Stimulated activated CD4-positive, alpha-beta T cell treated with anti-CD3 and anti-CD28 coated beads, TNF-alpha, amount 100 ng/mL, for 48 hours (primary cell): ENCODE measurements around the gene CNPPD1.

Experiments used
- DNase-seq, 3 donors: peaks; one replicate each; pipeline ENCODE4 v3.0.0-alpha.2; 2020; ENCODE audit warnings: low read depth in 3 of 3

The CNPPD1 gene

GRCh38 chr2:219179601-219180465 is 3.1 kb upstream of the CNPPD1 start:
- DNase-seq, result no peak

DNA sequence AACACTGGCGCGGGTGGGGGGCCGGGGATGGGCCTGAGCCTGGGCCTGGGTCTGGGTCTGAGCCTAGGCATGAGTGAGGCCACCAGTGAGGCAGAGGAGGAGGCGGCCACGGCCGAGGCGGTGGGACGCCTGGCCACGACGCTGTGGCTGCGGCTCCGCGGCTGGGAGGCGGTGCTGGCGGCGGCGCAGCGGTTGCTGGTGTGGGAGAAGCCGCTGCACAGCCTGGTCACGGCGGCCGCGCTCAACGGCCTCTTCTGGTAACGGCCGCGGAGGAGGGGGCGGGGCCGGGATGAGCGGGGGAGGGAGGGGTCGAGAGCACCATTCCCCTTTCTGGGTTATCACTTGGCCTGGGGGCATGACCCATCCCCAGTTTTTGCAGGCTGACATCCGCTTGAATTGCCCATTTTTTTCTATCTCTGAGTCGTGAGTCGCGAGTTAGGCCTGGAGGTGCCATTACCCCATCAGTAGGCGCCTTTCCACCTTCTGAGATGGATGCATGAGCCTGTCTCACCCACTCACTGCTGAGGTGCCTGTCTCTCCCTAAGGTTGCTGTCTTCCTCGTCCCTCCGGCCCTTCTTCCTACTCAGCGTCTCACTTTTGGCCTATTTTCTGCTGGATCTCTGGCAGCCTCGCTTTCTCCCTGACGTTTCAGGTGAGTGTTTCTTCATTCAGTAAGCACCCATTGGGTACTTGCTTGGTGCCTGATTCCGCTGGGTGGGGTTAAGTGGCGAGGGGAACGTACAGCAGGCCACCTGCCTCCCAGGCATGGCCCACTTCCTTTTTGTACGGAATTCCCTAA is 1.9 kb upstream of the CNPPD1 start:
- DNase-seq, result no peak

DNA sequence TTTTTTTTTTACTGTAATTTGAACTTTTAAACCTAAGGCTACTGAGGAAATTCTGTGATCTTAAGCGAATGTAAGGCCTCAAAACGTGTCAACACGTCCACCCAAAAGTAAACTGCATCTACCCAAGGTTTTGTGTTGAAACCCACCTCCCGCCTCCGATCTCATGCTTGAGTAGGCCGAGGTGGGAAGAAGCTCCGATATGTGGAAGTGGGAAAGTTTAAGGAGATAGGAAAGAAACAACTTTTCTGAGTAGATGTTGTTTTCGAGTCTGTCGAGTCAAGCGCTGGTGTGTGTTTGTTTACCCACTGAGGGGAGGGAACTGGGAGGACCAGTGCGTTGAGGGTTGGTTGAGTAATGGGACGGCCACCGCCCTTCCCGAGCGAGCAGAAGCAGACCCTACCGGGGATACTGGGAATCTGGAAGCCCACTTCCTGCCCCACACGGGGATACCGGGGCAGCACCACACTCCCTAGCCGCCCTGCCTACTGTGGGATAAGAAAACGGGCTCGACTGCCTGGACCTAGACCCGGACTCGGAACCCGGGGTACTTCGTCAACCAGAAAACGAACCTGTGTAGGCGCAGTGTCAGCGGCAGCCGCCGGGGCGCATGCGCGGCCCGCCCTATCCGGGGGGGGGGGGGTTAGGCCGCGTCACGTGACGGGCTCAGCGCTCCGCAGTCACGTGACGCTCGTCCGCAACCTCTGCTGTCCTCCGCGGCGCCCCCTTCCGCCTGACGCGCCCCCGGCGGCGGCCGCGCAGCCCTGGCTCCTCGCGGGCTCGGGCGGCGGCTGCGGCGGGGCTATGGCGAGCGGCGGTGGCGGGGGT is 1.0 kb upstream of the CNPPD1 start, which contains the start of gene RETREG2:
RETREG2 (plus strand) TSS at position 724 of the 825 bp plus-strand sequence; CDS start at position 802, 78 bp downstream.
- DNase-seq, result peak; percentile 55 to 78 (median 61)

DNA sequence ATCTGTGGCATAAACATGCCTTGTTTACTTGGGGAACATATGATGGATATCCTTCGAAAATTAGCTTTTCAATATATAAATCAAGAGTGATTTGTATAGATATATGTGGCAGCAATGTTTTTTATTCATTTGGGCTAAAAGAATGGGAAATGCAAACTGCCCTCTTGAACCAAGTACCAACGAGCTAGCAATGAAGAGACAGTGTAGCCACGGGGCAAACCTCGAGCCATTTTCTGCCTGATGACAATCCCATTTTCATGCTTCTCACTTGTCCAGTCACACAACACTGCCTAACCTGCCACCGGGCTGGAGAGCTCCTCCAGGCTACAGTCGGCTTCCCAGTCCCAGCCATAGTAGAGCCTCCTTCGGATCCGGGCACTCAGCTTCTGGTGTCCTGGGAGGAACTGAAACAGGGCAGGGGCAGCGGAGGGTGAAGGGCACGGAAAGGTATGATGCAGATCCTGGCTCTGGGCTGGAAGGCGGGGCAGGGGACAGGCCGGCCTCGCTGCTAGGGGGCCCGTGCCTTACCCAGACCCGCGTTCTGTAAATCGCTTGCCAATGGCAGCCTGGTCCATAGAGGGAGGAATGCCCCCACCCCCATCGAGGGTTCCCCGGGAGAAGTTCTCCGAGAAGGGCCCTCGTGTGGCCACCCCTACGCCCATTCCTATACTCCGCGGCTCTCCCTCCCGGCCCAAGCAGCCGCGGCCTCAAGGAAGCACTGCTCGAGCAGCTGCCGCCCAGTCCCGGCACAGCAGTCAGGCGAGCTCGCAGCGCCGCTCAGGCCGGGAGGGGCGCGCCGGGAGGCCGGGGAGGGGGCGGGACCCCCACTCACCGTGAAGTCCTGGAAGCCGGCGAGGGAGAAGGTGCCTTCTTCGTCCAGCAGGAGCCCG is 552 bp downstream of the CNPPD1 start:
- DNase-seq, result no peak

- DNase-seq, result no peak
Observed at GRCh38 chr2:219175486-219175885, 1.2 kb downstream of the CNPPD1 start.

DNA sequence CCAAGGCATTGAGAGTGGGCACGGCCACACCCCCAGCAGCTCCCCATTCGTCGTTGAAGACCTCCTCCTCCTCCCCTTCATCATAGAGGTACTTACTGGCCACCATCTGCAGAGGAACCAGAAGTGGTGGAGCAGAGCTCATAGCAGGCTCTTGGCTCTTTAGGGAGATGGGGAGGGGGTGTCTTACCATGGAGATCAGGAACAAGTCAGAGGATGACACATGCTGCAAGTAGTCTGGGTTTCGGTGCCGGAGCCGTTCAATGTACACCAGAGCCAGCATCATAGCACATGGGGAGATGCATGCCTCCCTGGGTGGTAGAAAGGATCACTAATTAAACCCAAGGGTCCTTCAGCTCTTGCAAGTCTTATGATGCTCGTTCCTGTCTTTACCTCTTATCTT is 1.9 kb downstream of the CNPPD1 start:
- DNase-seq, result no peak

GRCh38 chr2:219174146-219174545 is 2.6 kb downstream of the CNPPD1 start:
- DNase-seq, result no peak

DNA sequence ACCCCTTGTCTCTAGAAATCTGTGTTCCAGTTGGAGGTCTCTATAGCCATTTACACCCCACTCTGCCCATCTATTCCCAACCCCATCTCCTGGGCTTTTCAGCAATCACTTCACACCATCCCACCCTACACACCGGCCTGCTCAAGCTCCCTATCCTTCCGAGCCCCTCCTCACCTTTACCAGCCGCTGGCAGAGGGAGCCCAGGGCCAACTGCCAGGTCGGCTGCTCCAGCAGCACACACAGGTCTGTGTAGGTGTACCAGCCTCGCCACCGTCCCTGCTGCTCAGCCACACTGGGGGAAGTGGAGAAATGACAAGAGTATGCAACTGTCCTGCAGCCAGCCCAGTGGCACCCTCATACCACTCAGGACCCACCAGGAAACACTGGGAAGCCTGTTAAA is 3.5 kb downstream of the CNPPD1 start:
- DNase-seq, result no peak

DNA sequence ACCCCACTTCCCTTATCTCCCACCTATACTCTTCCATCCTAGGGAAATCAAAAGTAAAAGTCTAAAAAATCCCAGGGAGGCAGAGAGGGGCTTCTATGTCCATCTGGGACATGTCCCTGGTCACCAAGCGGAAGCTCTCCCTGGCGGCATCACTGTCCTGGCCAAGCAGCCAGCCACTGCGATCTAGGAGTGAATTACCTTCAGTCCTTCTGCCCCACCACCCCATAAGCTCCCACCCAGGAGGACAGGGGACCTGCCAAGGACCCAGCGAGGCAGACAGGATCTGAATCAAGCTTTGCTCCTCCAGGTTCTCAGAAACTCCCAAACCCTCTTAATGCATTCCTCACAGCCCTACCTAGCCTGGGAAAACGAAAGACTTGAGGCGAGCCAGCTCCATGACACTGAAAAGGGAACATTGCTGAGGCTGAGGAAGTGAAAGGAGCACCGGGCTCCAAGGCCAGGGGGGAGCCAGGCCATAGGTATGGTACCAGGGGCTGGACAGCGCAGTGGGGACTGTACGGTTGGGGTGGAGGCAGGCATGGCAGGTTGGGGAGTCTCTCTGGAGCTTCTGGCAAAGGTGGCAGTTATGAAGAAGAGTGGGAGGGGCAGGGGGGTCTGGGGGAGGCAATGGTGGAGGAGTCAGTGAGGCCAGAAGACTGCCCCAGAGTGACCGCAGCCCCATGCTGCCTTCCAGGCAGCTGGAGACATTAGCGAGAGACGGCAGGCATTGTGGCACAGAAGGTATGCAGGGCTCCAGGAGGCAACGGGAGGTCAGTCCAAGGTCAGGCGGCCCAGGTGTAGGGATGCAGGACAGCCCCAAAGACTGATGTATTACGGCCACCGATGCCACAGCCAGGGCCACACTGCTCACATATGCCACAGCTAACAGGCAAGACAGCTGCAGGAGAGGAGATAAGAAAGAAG is 4.2 kb downstream of the CNPPD1 start:
- DNase-seq, result no peak

GRCh38 chr2:219171231-219171651 is 5.5 kb downstream of the CNPPD1 start:
- DNase-seq, result no peak

- no peak for DNase-seq
Observed at GRCh38 chr2:219169930-219170654, 6.6 kb downstream of the CNPPD1 start, which contains the start of gene SLC23A3. Gene SLC23A3, minus strand, starts transcription at chr2:219170029. Its CDS starts 45 bp downstream, at chr2:219169984.

- DNase-seq, result no peak
Observed at GRCh38 chr2:219168932-219169331, 7.8 kb downstream of the CNPPD1 start.

DNA sequence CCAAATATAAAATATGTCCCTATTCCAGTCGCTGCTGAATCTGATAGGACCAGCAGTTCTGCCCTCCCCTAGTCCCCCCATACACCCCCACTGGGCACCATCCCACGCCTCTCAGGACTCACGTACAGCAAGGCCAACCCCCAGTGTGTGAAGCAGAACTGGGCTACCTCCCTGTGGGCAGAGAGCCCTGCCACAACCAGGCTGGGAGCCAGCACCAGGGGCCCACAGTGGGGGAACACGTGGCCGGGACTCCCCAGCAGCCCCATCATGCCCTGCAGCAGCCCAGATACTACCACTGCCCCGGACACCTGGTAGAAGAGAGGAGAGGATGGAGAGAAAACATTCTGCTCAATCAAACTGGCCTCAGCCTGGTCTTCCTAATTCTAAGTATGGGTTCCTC is 8.2 kb downstream of the CNPPD1 start:
- no peak for DNase-seq

DNA sequence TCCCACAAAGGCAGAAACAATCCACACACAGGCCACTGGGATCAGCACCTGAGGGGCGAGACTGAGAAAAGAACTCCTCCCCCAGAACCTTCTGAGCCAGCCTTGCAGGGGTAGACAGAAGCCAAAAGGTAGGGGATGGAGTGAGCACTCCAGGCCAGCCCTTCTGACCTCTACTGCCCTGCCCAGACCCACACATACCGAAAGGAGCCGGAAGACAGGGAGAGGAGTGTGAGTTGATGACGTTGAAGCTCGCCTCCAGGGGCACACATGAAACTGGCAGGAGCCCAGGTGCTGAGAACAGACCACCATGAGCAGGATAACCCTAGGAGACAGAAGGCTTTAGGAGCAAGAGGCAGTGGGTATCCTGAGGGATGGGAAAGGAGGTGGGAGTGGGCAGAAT is 8.7 kb downstream of the CNPPD1 start:
- no peak for DNase-seq

DNA sequence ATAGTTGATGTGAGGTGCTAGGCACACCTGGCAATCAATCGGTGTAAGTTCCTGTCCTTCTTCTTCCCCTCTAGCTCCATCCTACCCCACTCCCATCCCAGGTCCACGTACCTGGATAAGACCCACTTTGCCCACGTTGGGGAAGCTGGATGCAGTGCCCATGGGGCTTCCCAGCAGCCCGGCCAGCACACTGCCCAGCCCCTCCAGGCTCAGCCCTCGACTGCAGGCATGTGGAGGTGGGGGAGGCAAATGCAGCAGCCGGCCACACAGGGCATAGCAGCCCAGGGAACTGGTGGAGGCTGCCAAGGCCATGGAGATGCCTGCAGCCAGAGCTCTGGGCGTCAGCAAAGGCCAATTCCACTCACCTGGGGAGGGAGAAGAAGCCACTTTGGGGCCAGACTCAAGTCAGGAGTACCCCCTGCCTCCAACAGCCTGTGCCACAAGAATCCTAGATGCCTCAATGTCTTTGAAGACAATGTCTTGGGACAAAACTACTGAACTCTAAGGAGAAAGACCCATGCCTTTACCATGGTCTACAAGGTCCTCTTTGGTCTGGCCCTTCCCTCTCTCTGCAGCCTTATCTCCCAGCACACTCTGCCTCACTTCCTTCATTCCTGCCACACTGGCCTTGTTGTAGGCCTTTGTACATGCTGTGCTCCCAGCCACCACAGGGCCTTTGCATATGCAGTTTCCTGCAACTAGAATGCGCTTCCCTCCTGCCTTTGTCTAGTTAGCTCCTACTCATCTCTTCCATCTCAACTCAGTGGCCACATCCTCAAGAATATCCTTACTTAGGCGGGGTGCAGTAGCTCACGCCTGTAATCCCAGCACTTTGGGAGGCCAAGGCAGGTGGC is 11.4 kb downstream of the CNPPD1 start:
- DNase-seq, result no peak

GRCh38 chr2:219163156-219163555 is 13.6 kb downstream of the CNPPD1 start:
- no peak for DNase-seq

- DNase-seq, result no peak
Observed at GRCh38 chr2:219161097-219161496, 15.6 kb downstream of the CNPPD1 start.
